OCI-LY1 (cell line): Measurements from ENCODE around the gene FGF9.

Experiments used
- H2AFZ ChIP-seq: fragments of 200-600 bp; sonication (generic), shearing (Covaris generic); 2 replicates; pipeline ENCODE4 v1.6.0; 2014; ENCODE audit warnings: antibody characterized with exemption, mild to moderate bottlenecking, low read length
- H3F3A ChIP-seq: fragments of 200-600 bp; sonication (generic), shearing (Covaris generic); 2 replicates; pipeline ENCODE4 v1.6.0; 2014; ENCODE audit warnings: mild to moderate bottlenecking, antibody characterized with exemption, low read length, moderate library complexity; ENCODE audit not compliant: insufficient read depth
- H3K27ac ChIP-seq: fragments of 200-600 bp; sonication (generic); 2 replicates; pipeline ENCODE4 v1.5.1; 2014; ENCODE audit warnings: low read length, mixed run types, mild to moderate bottlenecking, low read depth; ENCODE audit not compliant: poor library complexity, severe bottlenecking
- H3K27me3 ChIP-seq: fragments of 200-600 bp; sonication (generic); 2 replicates; pipeline ENCODE4 v1.6.0; 2014; ENCODE audit warnings: antibody characterized with exemption, mild to moderate bottlenecking, low read length, moderate library complexity; ENCODE audit not compliant: insufficient read depth
- H3K36me3 ChIP-seq: fragments of 200-600 bp; sonication (generic); 2 replicates; pipeline ENCODE4 v1.6.1; 2014; ENCODE audit warnings: mild to moderate bottlenecking, antibody characterized with exemption, low read length, moderate library complexity, mixed read lengths; ENCODE audit not compliant: insufficient read depth
- H3K4me1 ChIP-seq: fragments of 200-600 bp; sonication (generic); 2 replicates; pipeline ENCODE4 v1.5.1; 2014; ENCODE audit warnings: mild to moderate bottlenecking, low read length, moderate library complexity; ENCODE audit not compliant: insufficient read depth, severe bottlenecking
- H3K4me2 ChIP-seq: fragments of 200-600 bp; sonication (generic), shearing (Covaris generic); 2 replicates; pipeline ENCODE4 v1.6.1; 2014; ENCODE audit warnings: low read length
- H3K4me3 ChIP-seq: fragments of 200-600 bp; sonication (generic); 2 replicates; pipeline ENCODE4 v1.5.1; 2014; ENCODE audit warnings: low read length, low read depth, mild to moderate bottlenecking, mixed read lengths; ENCODE audit not compliant: poor library complexity, severe bottlenecking
- H3K79me2 ChIP-seq: fragments of 200-600 bp; shearing (Covaris generic); 2 replicates; pipeline ENCODE4 v1.6.1; 2016; ENCODE audit warnings: mixed run types, low read length, mixed read lengths; ENCODE audit not compliant: insufficient read depth
- H3K9ac ChIP-seq: fragments of 200-600 bp; sonication (generic), shearing (Covaris generic); 2 replicates; pipeline ENCODE4 v1.6.1; 2014; ENCODE audit warnings: mild to moderate bottlenecking, low read length, mixed read lengths
- H3K9me2 ChIP-seq: fragments of 200-600 bp; sonication (generic), shearing (Covaris generic); 2 replicates; pipeline ENCODE4 v1.6.1; 2014; ENCODE audit warnings: low read depth, mild to moderate bottlenecking, low read length, mixed read lengths
- H3K9me3 ChIP-seq: fragments of 200-600 bp; shearing (Covaris generic); 2 replicates; pipeline ENCODE4 v1.6.1; 2014; ENCODE audit warnings: low read length, mixed read lengths
- H4K20me1 ChIP-seq: fragments of 200-600 bp; sonication (generic), shearing (Covaris generic); 2 replicates; pipeline ENCODE4 v1.6.0; 2016; ENCODE audit warnings: mild to moderate bottlenecking, low read length; ENCODE audit not compliant: insufficient read depth
- CTCF ChIP-seq: fragments of 200-600 bp; sonication (generic), shearing (Covaris generic); IDR thresholded peaks from 2 replicates; pipeline ENCODE4 v1.5.1; 2017; ENCODE audit warnings: mild to moderate bottlenecking, antibody characterized with exemption, low read length, moderate library complexity, mixed read lengths
- EZH2 ChIP-seq: fragments of 200-600 bp; sonication (generic), shearing (Covaris generic); IDR thresholded peaks from 2 replicates; pipeline ENCODE4 v1.8.0; 2017; ENCODE audit warnings: borderline replicate concordance, mixed run types, mild to moderate bottlenecking, antibody characterized with exemption, low read length, moderate library complexity, mixed read lengths

FGF9 gene

GRCh38 chr13:21688056-21688455 is 17.2 kb downstream of the FGF9 start:
- Histone ChIP-seq H3K4me2 (no peak overlapping the region), H3K9ac (no peak overlapping the region), H3K9me2 (no peaks in the 10 kb centered on the region), H4K20me1 (no peaks in the 10 kb centered on the region), H2AFZ (no peak overlapping the region), H3K36me3 (no peaks in the 10 kb centered on the region), H3K79me2 (no peaks in the 10 kb centered on the region), H3K27ac (no peak overlapping the region), H3K4me3 (no peak overlapping the region), H3K4me1 (no peaks in the 10 kb centered on the region), H3F3A (no peaks in the 10 kb centered on the region), H3K27me3 (no peaks in the 10 kb centered on the region), H3K9me3 (no peaks in the 10 kb centered on the region)
- TF ChIP-seq EZH2: no peak
- TF ChIP-seq CTCF: no peak

GRCh38 chr13:21689097-21689496 is 18.2 kb downstream of the FGF9 start:
- no peaks in the 10 kb centered on the region for H3K9me3 ChIP-seq
- no peaks in the 10 kb centered on the region for H4K20me1 ChIP-seq
- no peaks in the 10 kb centered on the region for H3F3A ChIP-seq
- no peak overlapping the region for H3K9ac ChIP-seq
- H3K9me2 ChIP-seq: no peaks in the 10 kb centered on the region
- TF ChIP-seq CTCF: no peak
- no peak for TF ChIP-seq EZH2
- H3K27ac ChIP-seq: no peak overlapping the region
- H3K4me1 ChIP-seq: no peaks in the 10 kb centered on the region
- no peak overlapping the region for H3K4me3 ChIP-seq
- H3K4me2 ChIP-seq: no peak overlapping the region
- H3K79me2 ChIP-seq: no peaks in the 10 kb centered on the region
- H3K27me3 ChIP-seq: no peaks in the 10 kb centered on the region
- no peak overlapping the region for H2AFZ ChIP-seq
- H3K36me3 ChIP-seq: no peaks in the 10 kb centered on the region

- Histone ChIP-seq H2AFZ (no peak overlapping the region), H3K79me2 (no peaks in the 10 kb centered on the region), H3K4me1 (no peaks in the 10 kb centered on the region), H3K27ac (no peak overlapping the region), H3F3A (no peaks in the 10 kb centered on the region), H3K9me3 (no peaks in the 10 kb centered on the region), H4K20me1 (no peaks in the 10 kb centered on the region), H3K9ac (no peak overlapping the region), H3K4me3 (no peak overlapping the region), H3K4me2 (no peak overlapping the region), H3K9me2 (no peaks in the 10 kb centered on the region), H3K36me3 (no peaks in the 10 kb centered on the region), H3K27me3 (no peaks in the 10 kb centered on the region)
- TF ChIP-seq EZH2 (no peak), CTCF (no peak)
Observed at GRCh38 chr13:21690955-21691354, 20.1 kb downstream of the FGF9 start.
